OCI-LY7 (cell line): ENCODE measurements around the gene ALDH1A3. TPM values are rescaled to one million over a fixed set of nuclear protein-coding genes. Genes with fewer than 3 reads are reported as not detected.

Experiments
- BruUV-seq: library from RNA; stranded (reverse); fragments of 400-500 nt; replicated peaks from 2 replicates; lab custom pipeline; 2021; lab: Mats Ljungman, UMichigan
- CTCF ChIA-PET: fragments of 300-600 bp; sonication (Branson Sonifier 250); formaldehyde crosslinking; loops from one replicate; lab custom pipeline; 2022; ENCODE audit warnings: antibody characterized with exemption; ENCODE audit not compliant: unreplicated experiment; lab: Charles Lee
- POLR2A ChIA-PET: fragments of 300-600 bp; sonication (Branson Sonifier 250); formaldehyde crosslinking; loops from one replicate; lab custom pipeline; 2022; ENCODE audit warnings: antibody characterized with exemption; lab: Charles Lee
- DNase-seq: peaks from one replicate; pipeline ENCODE4 v3.0.0-alpha.2; 2015; ENCODE audit warnings: low spot score
- H2AFZ ChIP-seq: fragments of 200-600 bp; sonication (generic), shearing (Covaris generic); 2 replicates; pipeline ENCODE4 v1.6.1; 2014; ENCODE audit warnings: mild to moderate bottlenecking, antibody characterized with exemption, low read length, moderate library complexity
- H3K27ac ChIP-seq: fragments of 200-600 bp; sonication (generic); 2 replicates; pipeline ENCODE4 v1.5.1; 2014; ENCODE audit warnings: mixed run types, low read depth, mild to moderate bottlenecking, moderate library complexity, low read length, inconsistent platforms; ENCODE audit not compliant: poor library complexity, severe bottlenecking
- H3K36me3 ChIP-seq: fragments of 200-600 bp; sonication (generic); 2 replicates; pipeline ENCODE4 v1.6.1; 2014; ENCODE audit warnings: mild to moderate bottlenecking, antibody characterized with exemption, low read length, moderate library complexity, mixed read lengths; ENCODE audit not compliant: insufficient read depth
- H3K4me1 ChIP-seq: fragments of 200-600 bp; sonication (generic); 2 replicates; pipeline ENCODE4 v1.5.1; 2014; ENCODE audit warnings: mild to moderate bottlenecking, low read length; ENCODE audit not compliant: insufficient read depth, poor library complexity, severe bottlenecking
- H3K4me2 ChIP-seq: fragments of 200-600 bp; sonication (generic); 2 replicates; pipeline ENCODE4 v1.6.1; 2014; ENCODE audit warnings: mild to moderate bottlenecking, low read length
- H3K4me3 ChIP-seq: fragments of 200-600 bp; sonication (generic); 2 replicates; pipeline ENCODE4 v1.5.1; 2014; ENCODE audit warnings: mild to moderate bottlenecking, low read depth, low read length; ENCODE audit not compliant: poor library complexity, severe bottlenecking
- H3K79me2 ChIP-seq: fragments of 200-600 bp; sonication (generic); 2 replicates; pipeline ENCODE4 v1.6.1; 2016; ENCODE audit warnings: low read depth, mild to moderate bottlenecking, low read length, moderate library complexity, mixed read lengths; ENCODE audit not compliant: insufficient read depth
- H3K9me2 ChIP-seq: fragments of 200-600 bp; sonication (generic); 2 replicates; pipeline ENCODE4 v1.6.1; 2016; ENCODE audit warnings: mild to moderate bottlenecking, low read length, mixed read lengths; ENCODE audit not compliant: insufficient read depth
- H3K9me3 ChIP-seq: fragments of 200-600 bp; sonication (generic); 2 replicates; pipeline ENCODE4 v1.6.1; 2014; ENCODE audit warnings: mild to moderate bottlenecking, mixed run types, low read length, mixed read lengths
- H4K20me1 ChIP-seq: fragments of 200-600 bp; sonication (generic); 2 replicates; pipeline ENCODE4 v1.6.1; 2014; ENCODE audit warnings: mild to moderate bottlenecking, antibody characterized with exemption, low read length, moderate library complexity, mixed read lengths; ENCODE audit not compliant: insufficient read depth
- EZH2phosphoT487 ChIP-seq: fragments of 200-600 bp; sonication (generic); IDR thresholded peaks from 2 replicates; pipeline ENCODE4 v1.6.1; 2018; ENCODE audit warnings: low read depth, borderline replicate concordance, mild to moderate bottlenecking, mixed run types, antibody characterized with exemption, low read length, moderate library complexity, mixed read lengths
- intact Hi-C: fragments of 100-400 bp; cut with micrococcal nuclease; formaldehyde crosslinking; loops from one replicate; pipeline ENCODE4 v1.10.0; 2022; ENCODE audit not compliant: unreplicated experiment
- total RNA-seq, 2 experiments: library from RNA; depleted of rRNA in 1 of 2; stranded (reverse); fragments of >200 nt in 1 of 2; shearing (Covaris generic) in 1 of 2; gene quantifications; 2 replicates each; pipeline ENCODE4 v1.2.3, GENCODE V29; 2014 to 2022
- TF ChIP-seq, protein P1 (sequence below): fragments of 200-600 bp; sonication (generic); conservative IDR thresholded peaks from 2 replicates; pipeline ENCODE4 v1.5.1; 2014; ENCODE audit warnings: mild to moderate bottlenecking, antibody characterized with exemption, low read length, moderate library complexity, mixed read lengths

ALDH1A3 gene
- total RNA-seq, 2 experiments from 2014 or later = not detected

DNA sequence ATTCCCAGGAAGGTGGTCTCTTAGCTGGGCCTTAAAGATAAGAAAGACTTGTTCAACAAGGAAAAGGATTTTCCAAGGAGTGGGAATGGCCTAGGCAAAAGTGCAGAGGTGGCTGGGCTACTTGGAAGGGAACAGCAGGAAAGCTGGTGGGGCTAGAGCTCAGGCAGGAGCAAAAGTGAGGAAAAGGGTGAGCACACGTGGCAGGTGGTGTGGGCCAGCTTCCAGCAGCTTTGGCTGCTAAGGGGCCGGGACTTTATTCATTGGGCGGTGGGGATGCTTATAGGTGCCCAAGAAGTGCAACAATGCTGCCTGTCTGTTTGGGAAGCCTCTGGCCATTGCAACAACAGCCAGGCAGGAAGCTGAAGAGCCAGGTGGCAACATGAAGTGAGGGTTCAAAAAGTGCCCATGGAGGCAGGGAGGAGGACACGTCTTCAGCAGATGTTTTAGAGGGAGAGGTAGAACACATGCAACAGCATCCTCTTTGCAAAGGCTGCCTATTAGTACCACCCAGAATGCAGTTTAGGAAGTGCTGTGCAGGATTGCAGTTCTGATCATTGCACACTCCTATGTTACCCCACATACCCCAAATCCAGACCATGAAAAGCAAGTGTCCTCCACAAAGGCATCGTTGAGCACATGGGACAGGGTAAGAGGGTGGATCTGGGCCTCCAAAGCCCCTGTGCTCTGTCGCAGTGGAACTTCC lies 13.8 kb downstream of the ALDH1A3 start:
- DNase-seq = no peak

DNA sequence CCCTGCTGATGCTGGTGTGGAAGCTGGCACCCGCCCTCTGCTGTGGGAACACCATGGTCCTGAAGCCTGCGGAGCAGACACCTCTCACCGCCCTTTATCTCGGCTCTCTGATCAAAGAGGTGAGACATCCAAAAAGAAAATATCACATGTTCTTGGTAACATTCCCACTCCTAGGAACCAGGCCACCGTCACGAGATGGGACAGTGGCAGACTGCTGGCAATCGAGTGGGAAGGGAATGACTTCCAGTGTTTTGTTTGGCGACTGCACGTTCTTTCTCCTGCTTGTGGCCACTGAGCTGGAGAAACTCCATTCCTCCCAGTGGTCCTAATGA lies 14.3 kb downstream of the ALDH1A3 start:
- H3K9me3 ChIP-seq = no peaks in the 10 kb centered on the region
- DNase-seq = no peak
- POLR2A ChIA-PET = no interaction called here
- no TSS peak for BruUV-seq
- intact Hi-C loops = no loop called here
- no peaks in the 10 kb centered on the region for H3K9me2 ChIP-seq
- no peak overlapping the region for H3K4me3 ChIP-seq
- H3K4me2 ChIP-seq = no peak overlapping the region
- no peaks in the 10 kb centered on the region for H3K36me3 ChIP-seq
- no peak for TF ChIP-seq EZH2phosphoT487
- TF ChIP-seq, protein P1, sequence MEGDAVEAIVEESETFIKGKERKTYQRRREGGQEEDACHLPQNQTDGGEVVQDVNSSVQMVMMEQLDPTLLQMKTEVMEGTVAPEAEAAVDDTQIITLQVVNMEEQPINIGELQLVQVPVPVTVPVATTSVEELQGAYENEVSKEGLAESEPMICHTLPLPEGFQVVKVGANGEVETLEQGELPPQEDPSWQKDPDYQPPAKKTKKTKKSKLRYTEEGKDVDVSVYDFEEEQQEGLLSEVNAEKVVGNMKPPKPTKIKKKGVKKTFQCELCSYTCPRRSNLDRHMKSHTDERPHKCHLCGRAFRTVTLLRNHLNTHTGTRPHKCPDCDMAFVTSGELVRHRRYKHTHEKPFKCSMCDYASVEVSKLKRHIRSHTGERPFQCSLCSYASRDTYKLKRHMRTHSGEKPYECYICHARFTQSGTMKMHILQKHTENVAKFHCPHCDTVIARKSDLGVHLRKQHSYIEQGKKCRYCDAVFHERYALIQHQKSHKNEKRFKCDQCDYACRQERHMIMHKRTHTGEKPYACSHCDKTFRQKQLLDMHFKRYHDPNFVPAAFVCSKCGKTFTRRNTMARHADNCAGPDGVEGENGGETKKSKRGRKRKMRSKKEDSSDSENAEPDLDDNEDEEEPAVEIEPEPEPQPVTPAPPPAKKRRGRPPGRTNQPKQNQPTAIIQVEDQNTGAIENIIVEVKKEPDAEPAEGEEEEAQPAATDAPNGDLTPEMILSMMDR = no peak
- H3K27ac ChIP-seq = no peak overlapping the region
- H4K20me1 ChIP-seq = no peaks in the 10 kb centered on the region
- CTCF ChIA-PET = no interaction called here
- no peaks in the 10 kb centered on the region for H3K4me1 ChIP-seq
- H3K79me2 ChIP-seq = no peaks in the 10 kb centered on the region
- no peak overlapping the region for H2AFZ ChIP-seq

More for the DNA sequence above, 13.8 kb downstream of the ALDH1A3 start:
- no TSS peak for BruUV-seq
- CTCF ChIA-PET = no interaction called here
- intact Hi-C loops = no loop called here
- no peak overlapping the region for H3K4me2 ChIP-seq
- TF ChIP-seq EZH2phosphoT487 = no peak
- no peak overlapping the region for H2AFZ ChIP-seq
- no peak overlapping the region for H3K4me3 ChIP-seq
- H3K79me2 ChIP-seq = no peaks in the 10 kb centered on the region
- H3K27ac ChIP-seq = no peak overlapping the region
- no peaks in the 10 kb centered on the region for H3K9me3 ChIP-seq
- no peaks in the 10 kb centered on the region for H3K4me1 ChIP-seq
- no peaks in the 10 kb centered on the region for H4K20me1 ChIP-seq
- H3K36me3 ChIP-seq = no peaks in the 10 kb centered on the region
- no peaks in the 10 kb centered on the region for H3K9me2 ChIP-seq
- POLR2A ChIA-PET = no interaction called here

DNA sequence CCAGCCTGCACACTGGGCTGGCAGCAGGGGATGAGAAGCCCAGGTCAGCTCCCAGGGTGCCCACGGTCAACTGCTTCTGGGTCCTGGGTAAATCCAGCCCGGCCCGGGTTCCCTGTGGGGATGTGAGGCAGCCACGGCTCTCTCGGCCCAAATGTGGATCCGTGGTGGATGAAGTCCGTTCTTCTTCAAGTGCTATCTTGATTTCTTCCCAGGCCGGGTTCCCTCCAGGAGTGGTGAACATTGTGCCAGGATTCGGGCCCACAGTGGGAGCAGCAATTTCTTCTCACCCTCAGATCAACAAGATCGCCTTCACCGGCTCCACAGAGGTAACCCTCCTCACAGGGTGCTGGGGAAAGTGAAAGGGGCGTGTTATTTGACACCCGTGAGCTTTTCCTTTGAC lies 16.1 kb downstream of the ALDH1A3 start:
- Histone ChIP-seq H3K36me3 (no peaks in the 10 kb centered on the region), H3K4me2 (no peak overlapping the region), H3K4me3 (no peak overlapping the region), H3K4me1 (no peaks in the 10 kb centered on the region), H4K20me1 (no peaks in the 10 kb centered on the region), H3K9me2 (no peaks in the 10 kb centered on the region), H3K9me3 (no peaks in the 10 kb centered on the region), H3K27ac (no peak overlapping the region), H2AFZ (no peak overlapping the region), H3K79me2 (no peaks in the 10 kb centered on the region)
- TF ChIP-seq, protein P1 = no peak
- TF ChIP-seq EZH2phosphoT487 = no peak
- ChIA-PET CTCF (no interaction called here), POLR2A (interaction anchor here (1.6 to 1.7 kb wide), 2 partner anchors 9 to 21 kb away, joined by 4 read pairs; no protein-coding TSS in a partner anchor)
- BruUV-seq = no TSS peak
- DNase-seq = no peak
- intact Hi-C loops = no loop called here
